ENCODE results near the gene NABP1.
"Not testable (repeated sequence)": the region's sequence is repeated elsewhere in the genome, so short reads cannot be mapped to it uniquely, and the experiment has no call there.

The NABP1 gene

GRCh38 chr2:191638079-191638801 is 39.7 kb upstream of the NABP1 start:
- Histone ChIP-seq H3K36me3 (ENCODE audit: insufficient read depth, low read length) (no peaks in the 10 kb centered on the region), H3K27me3 (ENCODE audit: insufficient read depth, low read length) (no peaks in the 10 kb centered on the region), H3K4me3 (ENCODE audit: low read length) (no peak overlapping the region), H3K4me1 (ENCODE audit: insufficient read depth, low read length) (peaks cover 24% of the 10 kb centered on the region), H3K9me3 (ENCODE audit: insufficient read depth, low read depth, low read length) (no peaks in the 10 kb centered on the region), H3K9ac (ENCODE audit: low read depth, low read length) (no peak overlapping the region), H3K27ac (ENCODE audit: low read depth, low read length) (peak overlapping the region; percentile 2; the same call in 1 of the 2 replicates)
- WGBS: 50% methylated on average over 6 of the region's 6 CpGs

GRCh38 chr2:191638802-191639172 is 39.1 kb upstream of the NABP1 start:
- no CpG with 5 or more reads among the region's 1 CpG for WGBS
- no peak overlapping the region; the same call in 1 of the 2 replicates for H3K27ac ChIP-seq (ENCODE audit: low read depth, low read length)
- H3K9ac ChIP-seq (ENCODE audit: low read depth, low read length): no peak overlapping the region

GRCh38 chr2:191641609-191642008 is 36.3 kb upstream of the NABP1 start:
- Histone ChIP-seq H3K4me3 (ENCODE audit: low read length) (no peak overlapping the region), H3K9ac (ENCODE audit: low read depth, low read length) (no peak overlapping the region), H3K9me3 (ENCODE audit: insufficient read depth, low read depth, low read length) (no peaks in the 10 kb centered on the region), H3K36me3 (ENCODE audit: insufficient read depth, low read length) (no peaks in the 10 kb centered on the region), H3K4me1 (ENCODE audit: insufficient read depth, low read length) (peaks cover 20% of the 10 kb centered on the region), H3K27me3 (ENCODE audit: insufficient read depth, low read length) (no peaks in the 10 kb centered on the region), H3K27ac (ENCODE audit: low read depth, low read length) (no peak overlapping the region)
- 86% methylated on average over 1 of the region's 1 CpG for WGBS

More at GRCh38 chr2:191638802-191639172, 39.1 kb upstream of the NABP1 start:
- H3K9me3 ChIP-seq (ENCODE audit: insufficient read depth, low read depth, low read length): no peaks in the 10 kb centered on the region
- H3K4me3 ChIP-seq (ENCODE audit: low read length): no peak overlapping the region
- no peaks in the 10 kb centered on the region for H3K27me3 ChIP-seq (ENCODE audit: insufficient read depth, low read length)
- peaks cover 24% of the 10 kb centered on the region for H3K4me1 ChIP-seq (ENCODE audit: insufficient read depth, low read length)
- no peaks in the 10 kb centered on the region for H3K36me3 ChIP-seq (ENCODE audit: insufficient read depth, low read length)

GRCh38 chr2:191642541-191642940 is 35.4 kb upstream of the NABP1 start:
- H3K27me3 ChIP-seq (ENCODE audit: insufficient read depth, low read length): no peaks in the 10 kb centered on the region
- H3K4me1 ChIP-seq (ENCODE audit: insufficient read depth, low read length): peaks cover 13% of the 10 kb centered on the region
- H3K27ac ChIP-seq (ENCODE audit: low read depth, low read length): no peak overlapping the region
- over 99% methylated on average over 2 of the region's 2 CpGs for WGBS
- H3K4me3 ChIP-seq (ENCODE audit: low read length): no peak overlapping the region
- H3K9me3 ChIP-seq (ENCODE audit: insufficient read depth, low read depth, low read length): no peaks in the 10 kb centered on the region
- H3K9ac ChIP-seq (ENCODE audit: low read depth, low read length): no peak overlapping the region
- H3K36me3 ChIP-seq (ENCODE audit: insufficient read depth, low read length): no peaks in the 10 kb centered on the region

- Histone ChIP-seq H3K36me3 (ENCODE audit: insufficient read depth, low read length) (no peaks in the 10 kb centered on the region), H3K9me3 (ENCODE audit: insufficient read depth, low read depth, low read length) (no peaks in the 10 kb centered on the region), H3K4me3 (ENCODE audit: low read length) (no peak overlapping the region), H3K4me1 (ENCODE audit: insufficient read depth, low read length) (peaks cover 4% of the 10 kb centered on the region), H3K9ac (ENCODE audit: low read depth, low read length) (no peak overlapping the region), H3K27me3 (ENCODE audit: insufficient read depth, low read length) (no peaks in the 10 kb centered on the region), H3K27ac (ENCODE audit: low read depth, low read length) (no peak overlapping the region)
- 95% methylated on average over 4 of the region's 5 CpGs for WGBS
Observed at GRCh38 chr2:191643429-191643828, 34.5 kb upstream of the NABP1 start.

GRCh38 chr2:191644613-191645012 is 33.3 kb upstream of the NABP1 start:
- 73% methylated on average over 4 of the region's 4 CpGs for WGBS
- not testable (repeated sequence) for H3K9ac ChIP-seq (ENCODE audit: low read depth, low read length); H3K9me3 ChIP-seq (ENCODE audit: insufficient read depth, low read depth, low read length); H3K4me1 ChIP-seq (ENCODE audit: insufficient read depth, low read length); H3K27ac ChIP-seq (ENCODE audit: low read depth, low read length); H3K27me3 ChIP-seq (ENCODE audit: insufficient read depth, low read length); H3K4me3 ChIP-seq (ENCODE audit: low read length); H3K36me3 ChIP-seq (ENCODE audit: insufficient read depth, low read length)

- Histone ChIP-seq H3K27me3 (ENCODE audit: insufficient read depth, low read length) (no peaks in the 10 kb centered on the region), H3K9me3 (ENCODE audit: insufficient read depth, low read depth, low read length) (no peaks in the 10 kb centered on the region), H3K36me3 (ENCODE audit: insufficient read depth, low read length) (no peaks in the 10 kb centered on the region), H3K9ac (ENCODE audit: low read depth, low read length) (no peak overlapping the region), H3K4me1 (ENCODE audit: insufficient read depth, low read length) (no peaks in the 10 kb centered on the region), H3K4me3 (ENCODE audit: low read length) (no peak overlapping the region), H3K27ac (ENCODE audit: low read depth, low read length) (no peak overlapping the region)
- no CpG with 5 or more reads among the region's 1 CpG for WGBS
Observed at GRCh38 chr2:191645032-191645431, 32.9 kb upstream of the NABP1 start.

- no peak overlapping the region for H3K4me3 ChIP-seq (ENCODE audit: low read length)
- H3K9ac ChIP-seq (ENCODE audit: low read depth, low read length): no peak overlapping the region
- H3K36me3 ChIP-seq (ENCODE audit: insufficient read depth, low read length): no peaks in the 10 kb centered on the region
- H3K9me3 ChIP-seq (ENCODE audit: insufficient read depth, low read depth, low read length): no peaks in the 10 kb centered on the region
- WGBS: 50% methylated on average over 2 of the region's 2 CpGs
- no peak overlapping the region for H3K27ac ChIP-seq (ENCODE audit: low read depth, low read length)
- no peaks in the 10 kb centered on the region for H3K27me3 ChIP-seq (ENCODE audit: insufficient read depth, low read length)
- H3K4me1 ChIP-seq (ENCODE audit: insufficient read depth, low read length): no peaks in the 10 kb centered on the region
Observed at GRCh38 chr2:191645434-191646162, 32.3 kb upstream of the NABP1 start.

- 93% methylated on average over 6 of the region's 6 CpGs for WGBS
- Histone ChIP-seq H3K36me3 (ENCODE audit: insufficient read depth, low read length) (no peaks in the 10 kb centered on the region), H3K9me3 (ENCODE audit: insufficient read depth, low read depth, low read length) (no peaks in the 10 kb centered on the region), H3K27ac (ENCODE audit: low read depth, low read length) (no peak overlapping the region), H3K4me1 (ENCODE audit: insufficient read depth, low read length) (no peaks in the 10 kb centered on the region; the same call in 1 of the 2 replicates), H3K9ac (ENCODE audit: low read depth, low read length) (no peak overlapping the region), H3K27me3 (ENCODE audit: insufficient read depth, low read length) (no peaks in the 10 kb centered on the region), H3K4me3 (ENCODE audit: low read length) (no peak overlapping the region)
Observed at GRCh38 chr2:191646163-191646902, 31.6 kb upstream of the NABP1 start.

- Histone ChIP-seq H3K4me1 (ENCODE audit: insufficient read depth, low read length) (no peaks in the 10 kb centered on the region; the same call in 1 of the 2 replicates), H3K4me3 (ENCODE audit: low read length) (no peak overlapping the region), H3K9me3 (ENCODE audit: insufficient read depth, low read depth, low read length) (no peaks in the 10 kb centered on the region), H3K27me3 (ENCODE audit: insufficient read depth, low read length) (no peaks in the 10 kb centered on the region), H3K9ac (ENCODE audit: low read depth, low read length) (no peak overlapping the region), H3K36me3 (ENCODE audit: insufficient read depth, low read length) (no peaks in the 10 kb centered on the region), H3K27ac (ENCODE audit: low read depth, low read length) (no peak overlapping the region)
- 89% methylated on average over 2 of the region's 2 CpGs for WGBS
Observed at GRCh38 chr2:191649519-191649918, 28.4 kb upstream of the NABP1 start.
